ENCODE measurements around the gene ATRN.

ATRN gene

DNA sequence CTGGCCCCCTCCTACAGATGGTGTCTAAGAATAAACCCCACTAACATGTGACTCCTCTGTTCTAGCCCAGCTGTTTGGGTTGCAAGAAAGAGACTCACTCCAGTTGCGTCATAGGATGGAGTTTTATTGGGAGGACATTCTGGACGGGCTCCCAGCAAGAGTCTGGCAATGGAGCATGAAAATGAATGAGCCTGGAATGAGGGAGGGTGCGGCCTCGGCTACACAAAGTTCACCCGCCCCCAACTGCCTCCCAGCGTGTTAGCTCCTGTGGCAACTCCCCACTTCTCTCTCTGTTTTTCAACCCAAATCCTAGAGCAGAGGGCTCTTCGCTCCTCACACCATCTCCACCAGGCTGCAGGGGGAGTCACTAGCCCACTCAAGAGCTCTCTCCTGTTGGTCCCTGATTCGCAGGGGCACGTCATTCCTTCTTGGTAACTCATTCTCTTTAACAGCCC, 216.1 kb downstream of the ATRN start:
- no peak overlapping the region for H3K4me3 ChIP-seq (replicated peaks; ENCODE audit: low read depth, low read length)
- TF ChIP-seq, protein P1, sequence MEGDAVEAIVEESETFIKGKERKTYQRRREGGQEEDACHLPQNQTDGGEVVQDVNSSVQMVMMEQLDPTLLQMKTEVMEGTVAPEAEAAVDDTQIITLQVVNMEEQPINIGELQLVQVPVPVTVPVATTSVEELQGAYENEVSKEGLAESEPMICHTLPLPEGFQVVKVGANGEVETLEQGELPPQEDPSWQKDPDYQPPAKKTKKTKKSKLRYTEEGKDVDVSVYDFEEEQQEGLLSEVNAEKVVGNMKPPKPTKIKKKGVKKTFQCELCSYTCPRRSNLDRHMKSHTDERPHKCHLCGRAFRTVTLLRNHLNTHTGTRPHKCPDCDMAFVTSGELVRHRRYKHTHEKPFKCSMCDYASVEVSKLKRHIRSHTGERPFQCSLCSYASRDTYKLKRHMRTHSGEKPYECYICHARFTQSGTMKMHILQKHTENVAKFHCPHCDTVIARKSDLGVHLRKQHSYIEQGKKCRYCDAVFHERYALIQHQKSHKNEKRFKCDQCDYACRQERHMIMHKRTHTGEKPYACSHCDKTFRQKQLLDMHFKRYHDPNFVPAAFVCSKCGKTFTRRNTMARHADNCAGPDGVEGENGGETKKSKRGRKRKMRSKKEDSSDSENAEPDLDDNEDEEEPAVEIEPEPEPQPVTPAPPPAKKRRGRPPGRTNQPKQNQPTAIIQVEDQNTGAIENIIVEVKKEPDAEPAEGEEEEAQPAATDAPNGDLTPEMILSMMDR (IDR thresholded peaks at IDR 0.05; ENCODE audit: insufficient read depth, low read length, poor library complexity, severe bottlenecking), result no peak
- no peaks in the 10 kb centered on the region for H3K36me3 ChIP-seq (ENCODE audit: control insufficient read depth, insufficient read depth, low read length)
- no peaks in the 10 kb centered on the region for H3K27me3 ChIP-seq (replicated peaks; ENCODE audit: control insufficient read depth, insufficient read depth, low read length)
- no peak for DNase-seq (ENCODE audit: extremely low read depth, insufficient read length)

GRCh38 chr20:3687655-3688054, 216.8 kb downstream of the ATRN start:
- Histone ChIP-seq H3K36me3 (ENCODE audit: control insufficient read depth, insufficient read depth, low read length) (no peaks in the 10 kb centered on the region), H3K4me3 (replicated peaks; ENCODE audit: low read depth, low read length) (no peak overlapping the region), H3K27me3 (replicated peaks; ENCODE audit: control insufficient read depth, insufficient read depth, low read length) (no peaks in the 10 kb centered on the region)
- no peak for DNase-seq (ENCODE audit: extremely low read depth, insufficient read length)
- TF ChIP-seq, protein P1 (IDR thresholded peaks at IDR 0.05; ENCODE audit: insufficient read depth, low read length, poor library complexity, severe bottlenecking), result no peak

- TF ChIP-seq, protein P1 (IDR thresholded peaks at IDR 0.05; ENCODE audit: insufficient read depth, low read length, poor library complexity, severe bottlenecking), result no peak
- Histone ChIP-seq H3K27me3 (replicated peaks; ENCODE audit: control insufficient read depth, insufficient read depth, low read length) (no peaks in the 10 kb centered on the region), H3K36me3 (ENCODE audit: control insufficient read depth, insufficient read depth, low read length) (no peaks in the 10 kb centered on the region), H3K4me3 (replicated peaks; ENCODE audit: low read depth, low read length) (no peak overlapping the region)
- no peak for DNase-seq (ENCODE audit: extremely low read depth, insufficient read length)
Observed at GRCh38 chr20:3689978-3690377, 219.2 kb downstream of the ATRN start.

- TF ChIP-seq, protein P1 (IDR thresholded peaks at IDR 0.05; ENCODE audit: insufficient read depth, low read length, poor library complexity, severe bottlenecking), result no peak
- Histone ChIP-seq H3K27me3 (replicated peaks; ENCODE audit: control insufficient read depth, insufficient read depth, low read length) (no peaks in the 10 kb centered on the region), H3K36me3 (ENCODE audit: control insufficient read depth, insufficient read depth, low read length) (no peaks in the 10 kb centered on the region), H3K4me3 (replicated peaks; ENCODE audit: low read depth, low read length) (no peak overlapping the region)
- DNase-seq (ENCODE audit: extremely low read depth, insufficient read length), result no peak
Observed at GRCh38 chr20:3690413-3690812, 219.6 kb downstream of the ATRN start.

DNA sequence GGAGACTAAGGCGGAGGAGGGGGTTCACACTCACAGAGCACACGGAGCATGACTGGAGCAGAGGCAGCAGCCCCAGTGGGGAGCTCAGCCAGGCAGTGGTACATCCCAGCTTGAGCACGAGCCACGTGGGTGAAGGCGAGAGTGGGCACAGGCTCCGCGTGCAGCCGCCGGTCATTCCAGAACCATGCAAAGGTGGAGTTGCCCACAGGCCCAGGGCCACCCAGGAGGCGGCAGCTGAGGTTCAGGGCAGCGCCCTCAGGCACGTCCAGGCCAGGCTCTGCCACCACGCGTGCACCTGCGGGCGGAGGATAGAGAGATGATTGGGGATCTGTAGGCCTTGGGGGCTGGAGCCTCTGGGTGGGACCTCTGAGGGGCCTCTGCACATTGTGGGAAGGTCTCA, 220.5 kb downstream of the ATRN start:
- H3K27me3 ChIP-seq (replicated peaks; ENCODE audit: control insufficient read depth, insufficient read depth, low read length), result no peaks in the 10 kb centered on the region
- TF ChIP-seq, protein P1 (IDR thresholded peaks at IDR 0.05; ENCODE audit: insufficient read depth, low read length, poor library complexity, severe bottlenecking), result no peak
- H3K36me3 ChIP-seq (ENCODE audit: control insufficient read depth, insufficient read depth, low read length), result no peaks in the 10 kb centered on the region
- DNase-seq (ENCODE audit: extremely low read depth, insufficient read length), result no peak
- no peak overlapping the region for H3K4me3 ChIP-seq (replicated peaks; ENCODE audit: low read depth, low read length)

GRCh38 chr20:3691897-3692296, 221.1 kb downstream of the ATRN start:
- no peaks in the 10 kb centered on the region for H3K36me3 ChIP-seq (ENCODE audit: control insufficient read depth, insufficient read depth, low read length)
- TF ChIP-seq, protein P1 (IDR thresholded peaks at IDR 0.05; ENCODE audit: insufficient read depth, low read length, poor library complexity, severe bottlenecking), result no peak
- no peak overlapping the region for H3K4me3 ChIP-seq (replicated peaks; ENCODE audit: low read depth, low read length)
- DNase-seq (ENCODE audit: extremely low read depth, insufficient read length), result no peak
- no peaks in the 10 kb centered on the region for H3K27me3 ChIP-seq (replicated peaks; ENCODE audit: control insufficient read depth, insufficient read depth, low read length)
